ENCODE results near the gene LRRC49. TPM values are rescaled to one million over a fixed set of nuclear protein-coding genes. Genes with fewer than 3 reads are reported as not detected.

Gene LRRC49
- total and polyA plus RNA-seq, 7 donors = 0.44 to 4.4 (median 1.7) TPM

- Histone ChIP-seq H3K4me1 (no peaks in the 10 kb centered on the region), H3K9me3 (no peaks in the 10 kb centered on the region), H3K27me3 (ENCODE audit: insufficient read depth in 3 of 3, low read length in 2 of 3) (no peaks in the 10 kb centered on the region), H3K36me3 (ENCODE audit: insufficient read depth in 1 of 2, low read depth in 1 of 2) (no peaks in the 10 kb centered on the region), H3K4me3 (no peak overlapping the region), H3K27ac (no peak overlapping the region)
- ATAC-seq (no peak), DNase-seq (no peak)
- intact Hi-C loops (cut with DNase I) = no loop called here
- TF ChIP-seq CTCF (IDR thresholded peaks at IDR 0.05) = no peak
- WGBS, 3 donors = 87 to 96% (median 89%) methylated on average over 1 of the region's 1 CpG
These were observed 168.4 kb downstream of the LRRC49 start for GRCh38 chr15:71060983-71061382.

- intact Hi-C loops (cut with DNase I) = no loop called here
- no peak for DNase-seq
- WGBS, 3 donors = 53 to 58% (median 55%) methylated on average over 5 of the region's 5 CpGs
- H3K27me3 ChIP-seq (ENCODE audit: insufficient read depth in 3 of 3, low read length in 2 of 3) = no peaks in the 10 kb centered on the region
- H3K27ac ChIP-seq = no peak overlapping the region
- no peaks in the 10 kb centered on the region for H3K4me1 ChIP-seq
- no peak overlapping the region for H3K4me3 ChIP-seq
- ATAC-seq = peak in 1 of 4 donors; percentile 32
- H3K9me3 ChIP-seq = no peaks in the 10 kb centered on the region
- no peak for TF ChIP-seq CTCF (IDR thresholded peaks at IDR 0.05)
- no peaks in the 10 kb centered on the region for H3K36me3 ChIP-seq (ENCODE audit: insufficient read depth in 1 of 2, low read depth in 1 of 2)
These were observed 174.4 kb downstream of the LRRC49 start for GRCh38 chr15:71066983-71067382.

- 75 to 77% (median 76%) methylated on average over 2 of the region's 2 CpGs for WGBS, 3 donors
- Histone ChIP-seq H3K4me3 (no peak overlapping the region), H3K4me1 (no peaks in the 10 kb centered on the region), H3K9me3 (no peaks in the 10 kb centered on the region), H3K27ac (no peak overlapping the region), H3K36me3 (ENCODE audit: insufficient read depth in 1 of 2, low read depth in 1 of 2) (no peaks in the 10 kb centered on the region), H3K27me3 (ENCODE audit: insufficient read depth in 3 of 3, low read length in 2 of 3) (no peaks in the 10 kb centered on the region)
- intact Hi-C loops (cut with DNase I) = no loop called here
- ATAC-seq (no peak), DNase-seq (no peak)
- no peak for TF ChIP-seq CTCF (IDR thresholded peaks at IDR 0.05)
These were observed 177.1 kb downstream of the LRRC49 start for GRCh38 chr15:71069693-71070092.

GRCh38 chr15:71071529-71071928 lies 178.9 kb downstream of the LRRC49 start:
- no peak overlapping the region for H3K4me3 ChIP-seq
- no peak for TF ChIP-seq CTCF (IDR thresholded peaks at IDR 0.05)
- H3K36me3 ChIP-seq (ENCODE audit: insufficient read depth in 1 of 2, low read depth in 1 of 2) = no peaks in the 10 kb centered on the region
- H3K9me3 ChIP-seq = no peaks in the 10 kb centered on the region
- intact Hi-C loops (cut with DNase I) = no loop called here
- ATAC-seq (no peak), DNase-seq (no peak)
- H3K4me1 ChIP-seq = no peaks in the 10 kb centered on the region
- H3K27ac ChIP-seq = no peak overlapping the region
- no peaks in the 10 kb centered on the region for H3K27me3 ChIP-seq (ENCODE audit: insufficient read depth in 3 of 3, low read length in 2 of 3)

GRCh38 chr15:71072423-71072822 lies 179.8 kb downstream of the LRRC49 start:
- WGBS, 3 donors = 95% methylated on average over 6 of the region's 6 CpGs
- ATAC-seq = no peak

More at GRCh38 chr15:71072423-71072822, 179.8 kb downstream of the LRRC49 start:
- Histone ChIP-seq H3K36me3 (ENCODE audit: insufficient read depth in 1 of 2, low read depth in 1 of 2) (no peaks in the 10 kb centered on the region), H3K4me1 (no peaks in the 10 kb centered on the region), H3K9me3 (no peaks in the 10 kb centered on the region), H3K27ac (no peak overlapping the region), H3K27me3 (ENCODE audit: insufficient read depth in 3 of 3, low read length in 2 of 3) (no peaks in the 10 kb centered on the region), H3K4me3 (no peak overlapping the region)
- intact Hi-C loops (cut with DNase I) = no loop called here
- no peak for DNase-seq
- TF ChIP-seq CTCF (IDR thresholded peaks at IDR 0.05) = no peak

Data from psoas muscle (tissue), 8 donors.